Renal cortical epithelial cell (primary cell): ENCODE results near the gene FAH. TPM values are rescaled to one million over a fixed set of nuclear protein-coding genes. Genes with fewer than 3 reads are reported as not detected.

Experiments used
- total RNA-seq: library from RNA; depleted of rRNA; stranded (reverse); fragments of >200 nt; gene quantifications from 2 replicates; pipeline ENCODE4 v1.2.3, GENCODE V29; 2014

FAH gene
- total RNA-seq, 1 donor from 2014 or later, result 44.9 TPM

Other genes starting within 250 kb of the FAH start
- 9.9 TPM in 1 of 2 replicates, not detected in the other for gene BCL2A1, start 181.8 kb upstream of the FAH start, total RNA-seq
- gene ZFAND6, start 93.3 kb upstream of the FAH start, total RNA-seq, result 203 and 290 TPM in 2 replicates
- not detected in 2 replicates for gene CTXND1, start 99.2 kb downstream of the FAH start, total RNA-seq